ENCODE measurements around the gene SYMPK.

DNA sequence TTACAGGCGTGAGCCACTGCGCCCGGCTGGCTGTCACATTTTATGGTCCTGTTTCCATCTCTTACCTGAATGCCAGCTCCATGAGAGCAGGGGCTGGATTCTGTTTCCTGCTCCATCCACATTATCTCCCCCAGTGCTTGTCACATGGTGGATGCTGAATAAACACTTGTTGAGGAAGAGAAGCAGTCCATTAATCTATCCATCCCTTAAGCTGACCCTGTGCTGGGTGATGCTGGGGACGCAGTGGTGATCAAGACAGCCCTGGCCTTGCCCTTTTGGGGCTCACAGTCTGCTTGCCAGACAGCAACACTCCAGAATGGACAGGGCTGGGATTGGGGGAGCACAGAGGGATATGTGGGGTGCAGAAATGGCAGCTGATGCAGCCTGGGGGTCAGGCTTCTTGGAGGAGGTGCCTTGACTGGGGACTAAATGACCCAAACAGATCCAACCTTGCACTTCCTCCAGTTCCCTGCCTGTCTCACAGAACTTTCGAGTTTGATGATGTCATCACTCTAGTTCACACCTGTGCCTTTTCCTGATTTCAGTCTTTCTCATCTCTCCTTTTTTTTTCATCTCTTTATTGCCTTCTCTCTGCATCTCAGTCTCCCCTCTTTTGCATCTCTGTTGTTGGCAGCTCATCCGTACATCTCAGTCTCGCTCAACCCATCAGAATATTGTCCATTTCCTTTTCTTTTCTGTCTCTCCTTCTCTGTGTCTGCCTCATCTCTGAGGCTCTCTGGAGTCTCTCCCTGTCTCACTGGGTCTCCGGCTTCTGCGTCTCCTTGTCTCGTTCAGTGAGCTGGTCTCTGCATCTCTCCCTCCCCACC is 18.3 kb upstream of the SYMPK start:
- TF ChIP-seq EP300 (IDR thresholded peaks at IDR 0.05) (no peak), POLR2AphosphoS5 (IDR thresholded peaks at IDR 0.05) (no peak)
- TF ChIP-seq, protein P1, sequence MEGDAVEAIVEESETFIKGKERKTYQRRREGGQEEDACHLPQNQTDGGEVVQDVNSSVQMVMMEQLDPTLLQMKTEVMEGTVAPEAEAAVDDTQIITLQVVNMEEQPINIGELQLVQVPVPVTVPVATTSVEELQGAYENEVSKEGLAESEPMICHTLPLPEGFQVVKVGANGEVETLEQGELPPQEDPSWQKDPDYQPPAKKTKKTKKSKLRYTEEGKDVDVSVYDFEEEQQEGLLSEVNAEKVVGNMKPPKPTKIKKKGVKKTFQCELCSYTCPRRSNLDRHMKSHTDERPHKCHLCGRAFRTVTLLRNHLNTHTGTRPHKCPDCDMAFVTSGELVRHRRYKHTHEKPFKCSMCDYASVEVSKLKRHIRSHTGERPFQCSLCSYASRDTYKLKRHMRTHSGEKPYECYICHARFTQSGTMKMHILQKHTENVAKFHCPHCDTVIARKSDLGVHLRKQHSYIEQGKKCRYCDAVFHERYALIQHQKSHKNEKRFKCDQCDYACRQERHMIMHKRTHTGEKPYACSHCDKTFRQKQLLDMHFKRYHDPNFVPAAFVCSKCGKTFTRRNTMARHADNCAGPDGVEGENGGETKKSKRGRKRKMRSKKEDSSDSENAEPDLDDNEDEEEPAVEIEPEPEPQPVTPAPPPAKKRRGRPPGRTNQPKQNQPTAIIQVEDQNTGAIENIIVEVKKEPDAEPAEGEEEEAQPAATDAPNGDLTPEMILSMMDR (IDR thresholded peaks at IDR 0.05): no peak
